Ovary (tissue), 3 donors: ENCODE results near the gene DHRS2.
"Not testable (repeated sequence)": the region's sequence is repeated elsewhere in the genome, so short reads cannot be mapped to it uniquely, and the experiment has no call there.

Source experiments
- EP300 ChIP-seq: sonication (generic); formaldehyde crosslinking; IDR thresholded peaks from one replicate; pipeline ENCODE4 v1.6.1; 2017; ENCODE audit warnings: antibody characterized with exemption
- TF ChIP-seq, protein P1 (sequence below), 3 donors: fragments of 450-650 bp in 2 of 3; fragments of 200-600 bp in 1 of 3; IDR thresholded peaks; one replicate each; pipeline versions ENCODE4 v1.5.1 to v1.8.0; 2016 to 2022; ENCODE audit warnings: antibody characterized with exemption in 3 of 3, mild to moderate bottlenecking in 1 of 3
- donor health status: DM: no; HTN: no; CAD: no.

DNA sequence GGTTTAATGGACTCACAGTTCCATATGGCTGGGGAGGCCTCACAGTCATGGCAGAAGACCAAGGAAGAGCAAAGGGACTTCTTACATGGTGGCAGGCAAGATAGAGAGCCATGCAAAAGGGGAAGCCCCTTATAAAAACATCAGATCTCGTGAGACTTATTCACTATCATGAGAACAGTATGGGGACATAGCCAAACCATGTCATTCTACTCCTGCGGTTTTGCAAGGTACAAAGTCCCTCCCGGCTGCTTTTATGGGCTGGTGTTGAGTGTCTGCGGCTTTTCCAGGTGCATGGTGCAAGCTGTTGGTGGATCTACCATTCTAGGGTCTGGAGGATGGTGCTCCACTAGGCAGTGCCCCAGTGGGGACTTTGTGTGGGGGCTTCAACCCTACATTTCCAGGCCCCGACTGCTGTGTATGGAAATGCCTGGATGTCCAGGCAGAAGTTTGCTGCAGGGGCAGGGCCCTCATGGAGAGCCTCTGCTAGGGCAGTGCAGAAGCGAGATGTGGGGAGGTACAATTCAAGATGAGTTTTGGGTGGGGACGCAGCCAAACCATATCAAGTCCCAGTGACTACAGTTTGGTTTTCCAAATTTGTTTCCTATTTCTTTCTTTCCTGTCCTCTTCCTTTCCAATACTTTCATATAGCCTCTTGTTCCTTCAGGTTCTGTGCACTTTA, 26.6 kb upstream of the DHRS2 start:
- TF ChIP-seq EP300, result not testable (repeated sequence)
- TF ChIP-seq, protein P1, sequence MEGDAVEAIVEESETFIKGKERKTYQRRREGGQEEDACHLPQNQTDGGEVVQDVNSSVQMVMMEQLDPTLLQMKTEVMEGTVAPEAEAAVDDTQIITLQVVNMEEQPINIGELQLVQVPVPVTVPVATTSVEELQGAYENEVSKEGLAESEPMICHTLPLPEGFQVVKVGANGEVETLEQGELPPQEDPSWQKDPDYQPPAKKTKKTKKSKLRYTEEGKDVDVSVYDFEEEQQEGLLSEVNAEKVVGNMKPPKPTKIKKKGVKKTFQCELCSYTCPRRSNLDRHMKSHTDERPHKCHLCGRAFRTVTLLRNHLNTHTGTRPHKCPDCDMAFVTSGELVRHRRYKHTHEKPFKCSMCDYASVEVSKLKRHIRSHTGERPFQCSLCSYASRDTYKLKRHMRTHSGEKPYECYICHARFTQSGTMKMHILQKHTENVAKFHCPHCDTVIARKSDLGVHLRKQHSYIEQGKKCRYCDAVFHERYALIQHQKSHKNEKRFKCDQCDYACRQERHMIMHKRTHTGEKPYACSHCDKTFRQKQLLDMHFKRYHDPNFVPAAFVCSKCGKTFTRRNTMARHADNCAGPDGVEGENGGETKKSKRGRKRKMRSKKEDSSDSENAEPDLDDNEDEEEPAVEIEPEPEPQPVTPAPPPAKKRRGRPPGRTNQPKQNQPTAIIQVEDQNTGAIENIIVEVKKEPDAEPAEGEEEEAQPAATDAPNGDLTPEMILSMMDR (IDR thresholded peaks at IDR 0.05), result not testable (repeated sequence)
